ENCODE data around the gene SYNCRIP.

SYNCRIP gene

DNA sequence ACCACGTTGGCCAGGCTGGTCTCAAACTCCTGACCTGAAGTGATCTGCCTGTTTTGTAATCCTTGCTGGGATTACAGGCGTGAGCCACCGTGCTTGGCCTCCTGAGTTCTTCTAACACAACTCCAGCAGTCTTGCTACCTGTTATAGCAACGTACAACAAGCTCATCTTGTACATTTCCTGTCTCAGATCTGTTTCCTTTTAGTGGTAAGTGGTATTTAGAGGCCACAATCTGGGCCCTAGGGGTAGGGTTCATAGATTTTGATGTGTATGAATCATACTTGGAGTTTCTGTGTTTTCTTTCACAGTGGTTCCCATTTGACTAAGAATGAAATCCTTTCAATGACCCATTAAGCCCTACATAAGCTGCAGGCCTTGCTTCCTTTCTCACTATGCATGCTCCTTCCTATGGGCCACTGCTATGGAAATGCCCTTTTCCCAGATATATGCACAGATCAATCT, 27.1 kb upstream of the SYNCRIP start:
- TF ChIP-seq, protein P1, sequence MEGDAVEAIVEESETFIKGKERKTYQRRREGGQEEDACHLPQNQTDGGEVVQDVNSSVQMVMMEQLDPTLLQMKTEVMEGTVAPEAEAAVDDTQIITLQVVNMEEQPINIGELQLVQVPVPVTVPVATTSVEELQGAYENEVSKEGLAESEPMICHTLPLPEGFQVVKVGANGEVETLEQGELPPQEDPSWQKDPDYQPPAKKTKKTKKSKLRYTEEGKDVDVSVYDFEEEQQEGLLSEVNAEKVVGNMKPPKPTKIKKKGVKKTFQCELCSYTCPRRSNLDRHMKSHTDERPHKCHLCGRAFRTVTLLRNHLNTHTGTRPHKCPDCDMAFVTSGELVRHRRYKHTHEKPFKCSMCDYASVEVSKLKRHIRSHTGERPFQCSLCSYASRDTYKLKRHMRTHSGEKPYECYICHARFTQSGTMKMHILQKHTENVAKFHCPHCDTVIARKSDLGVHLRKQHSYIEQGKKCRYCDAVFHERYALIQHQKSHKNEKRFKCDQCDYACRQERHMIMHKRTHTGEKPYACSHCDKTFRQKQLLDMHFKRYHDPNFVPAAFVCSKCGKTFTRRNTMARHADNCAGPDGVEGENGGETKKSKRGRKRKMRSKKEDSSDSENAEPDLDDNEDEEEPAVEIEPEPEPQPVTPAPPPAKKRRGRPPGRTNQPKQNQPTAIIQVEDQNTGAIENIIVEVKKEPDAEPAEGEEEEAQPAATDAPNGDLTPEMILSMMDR (IDR thresholded peaks at IDR 0.05; ENCODE audit: low read depth, low read length): no peak
- peak in 1 of 2 donors; percentile 69 for DNase-seq (ENCODE audit: low read depth in 2 of 2)

DNA sequence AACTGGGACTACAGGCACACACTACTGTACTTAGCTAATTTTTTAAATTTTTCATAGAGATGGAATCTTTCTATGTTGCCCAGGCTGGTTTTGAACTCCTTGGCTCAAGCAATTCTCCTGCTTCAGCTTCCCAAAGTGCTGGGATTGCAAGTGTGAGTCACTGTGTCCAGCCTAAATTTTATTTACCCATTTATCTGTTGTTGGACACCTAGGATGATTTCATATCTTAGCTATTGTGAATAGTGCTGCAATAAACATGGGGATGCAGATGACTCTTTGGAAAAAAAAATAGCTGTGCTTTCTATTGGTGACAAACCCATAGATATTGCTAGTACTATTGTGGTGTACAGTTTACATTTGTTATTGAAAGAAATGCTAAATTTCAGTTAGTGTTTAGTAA, 19.6 kb upstream of the SYNCRIP start:
- no peak overlapping the region for H3K4me3 ChIP-seq (replicated peaks in 1 of 2; ENCODE audit: low read depth in 2 of 2, low read length in 2 of 2)
- TF ChIP-seq, protein P1 (IDR thresholded peaks at IDR 0.05; ENCODE audit: low read depth, low read length): no peak
- peak in 1 of 2 donors; percentile 40 for DNase-seq (ENCODE audit: low read depth in 2 of 2)

More for the DNA sequence above, 27.1 kb upstream of the SYNCRIP start:
- H3K4me3 ChIP-seq (replicated peaks in 1 of 2; ENCODE audit: low read depth in 2 of 2, low read length in 2 of 2): no peak overlapping the region

DNA sequence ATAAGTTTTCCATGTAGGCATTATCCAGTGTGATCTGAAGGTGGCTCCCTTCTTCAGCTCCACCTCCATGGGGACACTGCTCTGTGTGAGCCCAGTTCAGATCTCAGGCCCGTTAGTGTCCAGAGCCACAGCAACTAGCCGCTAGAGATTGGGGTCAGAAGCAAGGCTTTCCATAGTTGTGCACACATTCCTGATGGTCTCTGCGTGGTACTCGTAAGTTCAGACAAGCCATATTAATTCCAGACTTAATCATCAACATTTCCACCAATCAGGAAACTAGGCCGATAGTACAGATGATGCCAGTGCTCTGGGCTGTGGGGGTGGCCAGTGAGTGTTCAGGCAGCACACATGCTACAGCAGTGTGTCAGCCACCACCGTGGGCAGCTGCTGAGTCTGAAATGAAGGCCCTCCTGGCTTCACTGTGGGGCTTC, 17.5 kb upstream of the SYNCRIP start:
- peak overlapping the region in 1 of 2 donors; percentile 25 for H3K4me3 ChIP-seq (replicated peaks in 1 of 2; ENCODE audit: low read depth in 2 of 2, low read length in 2 of 2)
- peak; percentile 82 to 96 for DNase-seq (ENCODE audit: low read depth in 2 of 2)
- TF ChIP-seq, protein P1 (IDR thresholded peaks at IDR 0.05; ENCODE audit: low read depth, low read length): peak; percentile 11

DNA sequence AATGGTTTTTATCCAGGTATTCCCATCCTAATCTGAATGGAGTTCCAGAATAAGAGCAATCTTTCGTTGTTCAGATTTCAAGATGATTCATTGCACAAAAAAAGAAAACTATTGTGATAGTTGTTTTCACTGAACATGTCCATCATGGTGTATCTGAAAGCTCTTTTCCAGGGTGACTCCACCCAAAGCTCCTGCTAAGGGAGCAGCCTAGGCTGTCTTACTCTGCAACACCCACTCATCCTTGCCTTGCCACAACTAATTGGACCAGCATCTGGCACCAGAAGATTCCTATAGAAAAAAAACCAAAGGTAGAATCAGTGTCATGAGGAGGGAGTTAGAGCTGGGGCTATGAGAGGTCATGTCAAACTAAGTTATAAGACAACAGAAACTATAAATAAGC, 7.9 kb upstream of the SYNCRIP start:
- no peak overlapping the region for H3K4me3 ChIP-seq (replicated peaks in 1 of 2; ENCODE audit: low read depth in 2 of 2, low read length in 2 of 2)
- TF ChIP-seq, protein P1 (IDR thresholded peaks at IDR 0.05; ENCODE audit: low read depth, low read length): no peak
- no peak for DNase-seq (ENCODE audit: low read depth in 2 of 2)

DNA sequence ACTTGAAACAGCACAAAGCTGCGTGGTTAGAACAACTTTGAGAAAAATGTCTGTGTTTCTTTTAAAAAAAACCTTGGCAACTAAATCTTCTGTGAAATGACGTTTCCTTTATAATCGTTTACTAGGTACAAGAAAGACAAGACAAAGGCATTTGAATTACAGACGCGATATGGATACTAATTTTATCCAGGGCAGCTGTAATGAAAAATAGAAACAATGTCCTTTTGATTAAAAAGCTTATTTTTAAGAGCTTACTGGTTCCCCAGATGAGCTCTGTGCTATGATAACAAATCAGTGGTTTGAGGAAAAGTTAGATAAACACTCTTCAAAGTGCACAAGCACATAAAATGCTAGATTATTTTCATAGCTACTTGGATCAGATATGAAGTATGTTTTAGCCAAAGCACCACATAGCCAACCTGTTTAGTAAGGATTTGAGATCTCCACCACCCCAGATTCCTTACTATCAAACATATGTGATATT, 1.6 kb upstream of the SYNCRIP start:
- TF ChIP-seq, protein P1 (IDR thresholded peaks at IDR 0.05; ENCODE audit: low read depth, low read length): no peak
- peak overlapping the region; percentile 66 to 69 for H3K4me3 ChIP-seq (replicated peaks in 1 of 2; ENCODE audit: low read depth in 2 of 2, low read length in 2 of 2)
- DNase-seq (ENCODE audit: low read depth in 2 of 2): no peak

DNA sequence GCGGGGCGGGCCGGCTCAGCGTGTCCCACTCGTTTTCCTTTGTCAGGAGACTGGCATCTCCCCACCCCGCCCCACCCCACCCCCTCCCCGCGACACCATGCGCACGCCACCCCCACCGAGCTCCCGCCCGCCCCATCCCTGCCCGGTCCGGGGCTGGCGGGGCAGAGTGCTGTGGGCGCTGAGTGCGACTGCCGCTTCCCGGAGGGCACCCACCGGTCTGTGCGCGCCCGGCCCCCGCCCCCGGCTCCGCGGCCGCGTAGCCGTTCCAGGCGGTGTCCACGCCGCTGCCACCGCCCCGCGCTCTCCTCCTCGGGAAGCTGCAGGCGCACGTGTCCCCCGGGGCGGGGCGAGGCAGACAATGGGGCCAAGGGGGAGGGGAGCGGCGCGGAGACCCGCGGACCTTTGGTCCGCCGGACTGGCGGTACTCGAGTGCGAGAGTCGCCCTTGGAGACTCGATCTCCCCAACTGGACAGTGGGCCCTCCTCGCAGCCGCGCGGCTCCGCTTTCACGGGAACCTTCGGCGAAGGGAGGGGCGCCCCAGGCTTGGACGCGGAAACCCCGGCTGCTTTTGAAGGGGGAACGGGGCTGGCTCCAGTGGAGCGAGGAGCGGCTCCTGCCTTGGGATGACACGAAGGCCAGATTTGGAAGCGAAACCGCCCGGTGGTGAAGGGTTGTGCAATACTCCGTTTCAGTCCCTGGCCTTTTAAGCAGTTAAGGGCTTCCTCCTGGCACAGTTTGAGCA, 1.0 kb upstream of the SYNCRIP start:
- TF ChIP-seq, protein P1 (IDR thresholded peaks at IDR 0.05; ENCODE audit: low read depth, low read length): no peak
- H3K4me3 ChIP-seq (replicated peaks in 1 of 2; ENCODE audit: low read depth in 2 of 2, low read length in 2 of 2): peak overlapping the region; percentile 66 to 69
- DNase-seq (ENCODE audit: low read depth in 2 of 2): peak; percentile 98

All from cardiac fibroblast (primary cell).